ENCODE measurements around the gene PADI3. TPM values are rescaled to one million over a fixed set of nuclear protein-coding genes. Genes with fewer than 3 reads are reported as not detected.

Gene PADI3
- total and polyA plus RNA-seq, 2 donors (not counting 3 experiments of a cell fraction or from before 2014, with no cell fraction given) = not detected

DNA sequence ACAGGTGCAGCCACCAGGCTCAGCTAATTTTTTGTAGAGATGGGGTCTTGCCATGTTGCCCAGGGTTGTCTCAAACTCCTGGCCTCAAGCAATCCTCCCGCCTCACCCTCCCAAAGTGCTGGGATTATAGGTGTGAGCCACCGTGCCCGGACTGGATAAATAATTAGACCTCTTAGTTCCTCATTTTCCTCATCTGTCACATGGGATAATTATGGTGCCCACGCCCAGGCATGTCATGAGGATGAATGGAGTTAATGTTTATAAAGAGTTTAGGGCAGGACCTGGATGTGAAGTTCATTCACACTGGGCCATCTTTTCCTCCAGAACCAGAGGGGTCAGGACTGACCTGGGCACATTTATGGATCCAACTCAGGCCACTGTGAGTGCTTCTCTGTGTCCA is 23.7 kb downstream of the PADI3 start:
- no TSS peak for BruUV-seq (replicated peaks)
- Histone ChIP-seq H3K27me3 (ENCODE audit: control insufficient read depth in 2 of 2, insufficient read depth in 2 of 2, low read length in 2 of 2) (no peaks in the 10 kb centered on the region), H3K36me3 (ENCODE audit: control insufficient read depth in 2 of 2, extremely low read depth in 1 of 2, insufficient read depth in 2 of 2, low read length in 2 of 2) (no peaks in the 10 kb centered on the region), H3K9me1 (replicated peaks; ENCODE audit: control insufficient read depth, extremely low read depth, insufficient read depth, low read length) (no peaks in the 10 kb centered on the region), H4K20me1 (replicated peaks; ENCODE audit: control insufficient read depth, extremely low read depth, insufficient read depth, low read length) (no peaks in the 10 kb centered on the region), H3K27ac (ENCODE audit: insufficient read depth, low read depth, low read length) (no peak overlapping the region), H3K4me2 (ENCODE audit: insufficient read depth, low read length) (no peak overlapping the region), H3K9ac (replicated peaks; ENCODE audit: extremely low read depth, insufficient read depth, low read length) (no peak overlapping the region), H2AFZ (ENCODE audit: low read depth, low read length) (no peak overlapping the region), H3K79me2 (ENCODE audit: control insufficient read depth, insufficient read depth, low read length) (no peaks in the 10 kb centered on the region), H3K4me1 (ENCODE audit: control insufficient read depth, extremely low read depth, insufficient read depth, low read length) (no peaks in the 10 kb centered on the region), H3K9me3 (replicated peaks; ENCODE audit: control insufficient read depth, insufficient read depth, low read length) (no peaks in the 10 kb centered on the region), H3K4me3 (replicated peaks in 1 of 3; ENCODE audit: insufficient read depth in 1 of 3, low read depth in 1 of 3, low read length in 3 of 3) (no peak overlapping the region)
- POLR2A ChIA-PET = no interaction called here
- CTCF ChIA-PET = interaction anchor here (0.9 to 4.8 kb wide), 8 partner anchors 10 to 212 kb away, joined by 3 to 31 read pairs (median 7); partner anchors contain the start of gene PADI2
- intact Hi-C loops (cut with micrococcal nuclease) = no loop called here
- TF ChIP-seq POLR2A (IDR thresholded peaks at IDR 0.05; ENCODE audit: low read depth, low read length) = no peak
- TF ChIP-seq MYC (IDR thresholded peaks at IDR 0.05; ENCODE audit: low read depth, low read length) = no peak
- no peak for TF ChIP-seq EZH2 (IDR thresholded peaks at IDR 0.05; ENCODE audit: borderline replicate concordance, low read depth, low read length, severe bottlenecking)
- TF ChIP-seq MAX (IDR thresholded peaks at IDR 0.05; ENCODE audit: insufficient read depth, insufficient read length) = no peak
- TF ChIP-seq JUN (IDR thresholded peaks at IDR 0.05; ENCODE audit: borderline replicate concordance, insufficient read depth, insufficient read length, low read depth) = no peak
- no peak for TF ChIP-seq GATA2 (IDR thresholded peaks at IDR 0.05; ENCODE audit: insufficient read depth, insufficient read length, low read depth, low read length)
- TF ChIP-seq, protein P1, sequence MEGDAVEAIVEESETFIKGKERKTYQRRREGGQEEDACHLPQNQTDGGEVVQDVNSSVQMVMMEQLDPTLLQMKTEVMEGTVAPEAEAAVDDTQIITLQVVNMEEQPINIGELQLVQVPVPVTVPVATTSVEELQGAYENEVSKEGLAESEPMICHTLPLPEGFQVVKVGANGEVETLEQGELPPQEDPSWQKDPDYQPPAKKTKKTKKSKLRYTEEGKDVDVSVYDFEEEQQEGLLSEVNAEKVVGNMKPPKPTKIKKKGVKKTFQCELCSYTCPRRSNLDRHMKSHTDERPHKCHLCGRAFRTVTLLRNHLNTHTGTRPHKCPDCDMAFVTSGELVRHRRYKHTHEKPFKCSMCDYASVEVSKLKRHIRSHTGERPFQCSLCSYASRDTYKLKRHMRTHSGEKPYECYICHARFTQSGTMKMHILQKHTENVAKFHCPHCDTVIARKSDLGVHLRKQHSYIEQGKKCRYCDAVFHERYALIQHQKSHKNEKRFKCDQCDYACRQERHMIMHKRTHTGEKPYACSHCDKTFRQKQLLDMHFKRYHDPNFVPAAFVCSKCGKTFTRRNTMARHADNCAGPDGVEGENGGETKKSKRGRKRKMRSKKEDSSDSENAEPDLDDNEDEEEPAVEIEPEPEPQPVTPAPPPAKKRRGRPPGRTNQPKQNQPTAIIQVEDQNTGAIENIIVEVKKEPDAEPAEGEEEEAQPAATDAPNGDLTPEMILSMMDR (IDR thresholded peaks at IDR 0.05; ENCODE audit: extremely low read depth in 1 of 2, insufficient read depth in 1 of 2, low read depth in 1 of 2, low read length in 2 of 2) = no peak
- no peak for TF ChIP-seq POLR2AphosphoS5 (IDR thresholded peaks at IDR 0.05; ENCODE audit: insufficient read depth, low read depth, low read length)
- no peak for TF ChIP-seq FOS (IDR thresholded peaks at IDR 0.05; ENCODE audit: borderline replicate concordance, insufficient read depth, low read length)
- dilution Hi-C loops (cut with MboI; ENCODE audit: extremely low pct_ligation_motif_present, low sequenced_read_pairs) = no loop called here
- DNase-seq (ENCODE audit: low read depth, low spot score) = no peak
- FAIRE-seq = no peak

Measured in endothelial cell of umbilical vein (primary cell).